ENCODE measurements around the gene B9D1. TPM values are rescaled to one million over a fixed set of nuclear protein-coding genes. Genes with fewer than 3 reads are reported as not detected.

The B9D1 gene
- total RNA-seq, 1 experiment from 2014 or later = 20.0 TPM

GRCh38 chr17:19410875-19411620, 48.5 kb upstream of the B9D1 start, which contains the start of gene RNF112:
RNF112 (plus strand) TSS chr17:19411232; CDS start chr17:19411409, 177 bp downstream.
- Histone ChIP-seq H3K9me3 (ENCODE audit: control insufficient read depth in 1 of 2, insufficient read depth in 1 of 2, low read depth in 1 of 2, low read length in 2 of 2) (no peaks in the 10 kb centered on the region), H3K79me2 (ENCODE audit: insufficient read depth, low read length) (no peaks in the 10 kb centered on the region), H3K4me1 (ENCODE audit: control insufficient read depth in 1 of 2, insufficient read depth in 2 of 2, low read length in 2 of 2) (peaks cover 9 to 16% of the 10 kb centered on the region in 2 experiments; a peak in 3 of 4 replicates), H3K4me3 (replicated peaks in 1 of 2; ENCODE audit: low read depth in 1 of 2, low read length in 2 of 2) (no peak within 1 kb of the TSS), H2AFZ (ENCODE audit: low read depth, low read length, poor library complexity, severe bottlenecking) (no peak within 1 kb of the TSS), H3K27ac (ENCODE audit: low read depth, low read length) (no peak within 1 kb of the TSS), H3K9me2 (ENCODE audit: insufficient read depth) (no peaks in the 10 kb centered on the region), H3K36me3 (ENCODE audit: control insufficient read depth in 1 of 2, insufficient read depth in 2 of 2, low read length in 2 of 2) (no peaks in the 10 kb centered on the region), H3K27me3 (ENCODE audit: insufficient read depth, low read length) (no peaks in the 10 kb centered on the region), H3K4me2 (ENCODE audit: low read length) (peak within 1 kb of the TSS; percentile 64; the same call in 1 of the 2 replicates), H4K20me1 (ENCODE audit: insufficient read depth) (no peaks in the 10 kb centered on the region), H3K9ac (ENCODE audit: low read length) (no peak within 1 kb of the TSS)
- intact Hi-C loops (cut with micrococcal nuclease) = no loop called here
- no TSS peak for BruUV-seq (replicated peaks)
- DNase-seq (ENCODE audit: low read depth, low spot score) (no peak), ATAC-seq (no peak)
- CTCF ChIA-PET = no interaction called here
- RAD21 ChIA-PET (ENCODE audit: low non-redundant PET in 1 of 2, low total read pairs in 2 of 2, uncharacterized antibody in 2 of 2, unreplicated experiment in 2 of 2) = no interaction called here
- POLR2A ChIA-PET = no interaction called here
- TF ChIP-seq POLR2AphosphoS5 (IDR thresholded peaks at IDR 0.05; ENCODE audit: low read depth, low read length) = no peak

DNA sequence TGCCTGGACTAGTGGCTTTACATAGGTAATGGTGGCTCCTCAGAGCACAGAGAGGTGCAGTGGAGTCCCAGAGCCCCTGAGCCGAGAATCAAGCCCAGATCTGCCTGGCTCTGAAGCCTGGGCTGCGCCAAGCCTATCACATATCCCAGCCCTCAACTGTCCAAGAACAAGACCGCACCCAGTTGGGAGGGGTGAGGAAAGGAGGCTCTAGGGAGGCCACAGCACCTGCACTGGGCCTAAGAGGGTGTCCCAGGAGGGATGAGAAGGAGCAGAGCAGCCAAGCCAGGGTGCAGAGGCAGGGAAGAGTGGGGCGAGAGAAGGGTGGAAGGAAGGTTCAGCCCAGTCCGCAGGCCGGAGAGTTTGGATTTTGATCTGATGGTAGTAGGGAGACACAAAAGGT, 47.6 kb upstream of the B9D1 start:
- Histone ChIP-seq H3K4me2 (ENCODE audit: low read length) (peak overlapping the region; percentile 64), H3K36me3 (ENCODE audit: control insufficient read depth in 1 of 2, insufficient read depth in 2 of 2, low read length in 2 of 2) (no peaks in the 10 kb centered on the region), H3K79me2 (ENCODE audit: insufficient read depth, low read length) (no peaks in the 10 kb centered on the region), H3K9me3 (ENCODE audit: control insufficient read depth in 1 of 2, insufficient read depth in 1 of 2, low read depth in 1 of 2, low read length in 2 of 2) (no peaks in the 10 kb centered on the region), H3K27ac (ENCODE audit: low read depth, low read length) (0 out of 2 replicates have a peak overlapping the region, but pooled peaks have one; percentile 9), H3K4me1 (ENCODE audit: control insufficient read depth in 1 of 2, insufficient read depth in 2 of 2, low read length in 2 of 2) (peaks cover 9 to 16% of the 10 kb centered on the region in 2 experiments; a peak in 3 of 4 replicates), H4K20me1 (ENCODE audit: insufficient read depth) (no peaks in the 10 kb centered on the region), H3K9ac (ENCODE audit: low read length) (no peak overlapping the region), H3K9me2 (ENCODE audit: insufficient read depth) (no peaks in the 10 kb centered on the region), H3K27me3 (ENCODE audit: insufficient read depth, low read length) (no peaks in the 10 kb centered on the region), H3K4me3 (replicated peaks in 1 of 2; ENCODE audit: low read depth in 1 of 2, low read length in 2 of 2) (no peak overlapping the region), H2AFZ (ENCODE audit: low read depth, low read length, poor library complexity, severe bottlenecking) (no peak overlapping the region)
- ChIA-PET POLR2A (interaction anchor here (1.7 kb wide), 1 partner anchor 32 kb away, joined by 6 read pairs; the partner anchor contains the start of gene MAPK7), RAD21 (ENCODE audit: low non-redundant PET in 1 of 2, low total read pairs in 2 of 2, uncharacterized antibody in 2 of 2, unreplicated experiment in 2 of 2) (interaction anchor here in 1 of 2 experiments (1.0 kb wide), 1 partner anchor 32 kb away, joined by 3 read pairs; the partner anchor contains the start of gene MAPK7), CTCF (interaction anchor here (0.9 to 1.0 kb wide), 2 partner anchors 37 to 47 kb away, joined by 3 to 5 read pairs; partner anchors contain the start of gene B9D1)
- intact Hi-C loops (cut with micrococcal nuclease) = no loop called here
- ATAC-seq (peak; percentile 28; the same call in 1 of the 2 replicates), DNase-seq (ENCODE audit: low read depth, low spot score) (no peak)
- no TSS peak for BruUV-seq (replicated peaks)
- TF ChIP-seq JUND (IDR thresholded peaks at IDR 0.05) = no peak
- TF ChIP-seq ELF1 (IDR thresholded peaks at IDR 0.05; ENCODE audit: borderline replicate concordance, low read depth) = no peak
- no peak for TF ChIP-seq FOSL1 (IDR thresholded peaks at IDR 0.05; ENCODE audit: low read depth)
- TF ChIP-seq SP1 (IDR thresholded peaks at IDR 0.05; ENCODE audit: low read depth) = no peak
- no peak for TF ChIP-seq ZBTB33 (IDR thresholded peaks at IDR 0.05; ENCODE audit: extremely low read depth, insufficient replicate concordance, low read length)
- TF ChIP-seq, protein P1, sequence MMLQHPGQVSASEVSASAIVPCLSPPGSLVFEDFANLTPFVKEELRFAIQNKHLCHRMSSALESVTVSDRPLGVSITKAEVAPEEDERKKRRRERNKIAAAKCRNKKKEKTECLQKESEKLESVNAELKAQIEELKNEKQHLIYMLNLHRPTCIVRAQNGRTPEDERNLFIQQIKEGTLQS (IDR thresholded peaks at IDR 0.05) = no peak
- TF ChIP-seq, protein P2, sequence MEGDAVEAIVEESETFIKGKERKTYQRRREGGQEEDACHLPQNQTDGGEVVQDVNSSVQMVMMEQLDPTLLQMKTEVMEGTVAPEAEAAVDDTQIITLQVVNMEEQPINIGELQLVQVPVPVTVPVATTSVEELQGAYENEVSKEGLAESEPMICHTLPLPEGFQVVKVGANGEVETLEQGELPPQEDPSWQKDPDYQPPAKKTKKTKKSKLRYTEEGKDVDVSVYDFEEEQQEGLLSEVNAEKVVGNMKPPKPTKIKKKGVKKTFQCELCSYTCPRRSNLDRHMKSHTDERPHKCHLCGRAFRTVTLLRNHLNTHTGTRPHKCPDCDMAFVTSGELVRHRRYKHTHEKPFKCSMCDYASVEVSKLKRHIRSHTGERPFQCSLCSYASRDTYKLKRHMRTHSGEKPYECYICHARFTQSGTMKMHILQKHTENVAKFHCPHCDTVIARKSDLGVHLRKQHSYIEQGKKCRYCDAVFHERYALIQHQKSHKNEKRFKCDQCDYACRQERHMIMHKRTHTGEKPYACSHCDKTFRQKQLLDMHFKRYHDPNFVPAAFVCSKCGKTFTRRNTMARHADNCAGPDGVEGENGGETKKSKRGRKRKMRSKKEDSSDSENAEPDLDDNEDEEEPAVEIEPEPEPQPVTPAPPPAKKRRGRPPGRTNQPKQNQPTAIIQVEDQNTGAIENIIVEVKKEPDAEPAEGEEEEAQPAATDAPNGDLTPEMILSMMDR (IDR thresholded peaks at IDR 0.05 in 2 of 3, conservative IDR thresholded peaks at IDR 0.05 in 1 of 3; ENCODE audit: borderline replicate concordance in 1 of 3, insufficient read depth in 1 of 3, low read depth in 2 of 3, low read length in 2 of 3) = no peak

All from HCT116 (cell line).